COLO668 (cell line): ENCODE results near the gene HOXD13.

ENCODE experiments used
- DNase-seq: peaks from one replicate; lab custom pipeline; 2025; ENCODE audit not compliant: unreplicated experiment; lab: John Stamatoyannopoulos, UW

Gene HOXD13

DNA sequence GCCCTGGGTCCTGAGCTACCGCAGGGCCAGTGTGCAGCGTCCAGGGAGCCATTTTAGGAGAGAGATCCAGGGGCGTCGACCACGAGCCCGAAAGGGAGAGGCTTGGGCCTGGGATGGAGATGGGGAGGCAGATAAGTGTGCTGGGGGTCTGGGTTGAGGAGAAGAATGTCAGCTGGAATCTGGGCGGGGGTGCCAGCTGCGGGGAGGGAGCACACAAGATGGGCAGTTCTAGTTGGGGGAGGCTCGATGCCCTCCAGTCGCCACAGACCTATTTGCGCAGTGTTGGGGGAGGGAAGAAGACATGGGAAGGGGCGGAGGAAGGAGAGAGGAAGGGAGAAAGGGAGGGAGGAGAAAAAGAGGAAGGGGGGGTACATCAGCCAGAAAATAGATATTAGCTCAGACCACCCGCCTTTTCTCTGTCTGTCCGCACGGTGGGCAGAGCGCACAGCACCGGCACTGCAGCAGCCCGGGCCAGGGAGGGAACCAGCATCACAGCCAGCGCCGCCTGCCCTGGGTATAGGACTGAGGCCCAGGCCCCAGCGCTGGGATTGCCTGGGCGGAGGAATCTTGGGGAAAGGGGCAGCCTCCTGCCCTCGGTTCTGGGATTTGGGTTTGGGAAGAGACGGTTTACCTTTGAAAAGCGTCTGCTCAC, 12.7 kb downstream of the HOXD13 start:
- no peak for DNase-seq

DNA sequence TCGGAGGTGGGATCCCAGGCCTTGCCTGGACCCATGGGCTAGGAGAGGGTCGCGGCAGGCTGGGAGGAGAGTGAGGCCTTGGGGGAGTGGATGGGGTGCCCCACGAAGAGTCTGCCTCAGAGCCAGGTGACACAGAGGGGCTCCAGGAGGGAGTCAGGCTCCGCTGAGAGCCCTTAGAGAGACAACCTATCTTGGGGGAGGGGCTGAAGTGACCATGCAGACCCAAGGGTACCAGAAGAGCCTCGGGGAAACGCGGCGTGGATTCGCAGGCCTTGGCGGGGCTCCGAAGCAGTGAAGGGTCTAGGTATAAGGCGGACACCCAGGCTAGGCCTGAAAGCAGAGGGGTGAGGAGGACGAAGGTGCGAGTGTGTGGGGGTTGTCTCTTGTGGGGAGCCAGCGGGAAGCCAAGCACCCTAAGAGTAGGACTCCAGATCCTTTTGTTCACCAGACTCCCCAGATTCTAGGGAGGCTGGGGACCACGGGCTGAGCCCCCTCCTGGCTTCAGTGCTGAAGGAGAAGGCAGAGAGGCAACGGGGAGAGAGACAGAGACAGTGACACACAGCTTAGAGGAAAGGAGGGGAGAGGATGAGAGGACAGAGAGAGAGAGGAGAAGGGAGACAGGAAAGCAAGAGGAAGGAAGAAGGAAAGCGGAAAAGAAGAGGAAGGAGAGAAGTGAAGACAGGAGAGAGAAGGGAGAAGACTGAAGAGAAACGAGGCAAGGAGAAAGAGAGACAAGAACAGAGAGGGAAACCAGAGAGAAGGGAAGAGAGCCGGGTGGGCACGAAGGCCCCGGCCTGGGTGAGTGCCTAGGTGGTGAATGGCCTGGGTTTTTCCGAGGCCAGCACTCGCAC, 13.4 kb downstream of the HOXD13 start:
- DNase-seq: no peak

- peak; percentile 85 for DNase-seq
These were observed 14.3 kb downstream of the HOXD13 start, which contains the start of gene HOXD11 for GRCh38 chr2:176106581-176107539. TSS of gene HOXD11 (plus strand) at chr2:176107280. CDS start at chr2:176107356, 76 bp downstream.

DNA sequence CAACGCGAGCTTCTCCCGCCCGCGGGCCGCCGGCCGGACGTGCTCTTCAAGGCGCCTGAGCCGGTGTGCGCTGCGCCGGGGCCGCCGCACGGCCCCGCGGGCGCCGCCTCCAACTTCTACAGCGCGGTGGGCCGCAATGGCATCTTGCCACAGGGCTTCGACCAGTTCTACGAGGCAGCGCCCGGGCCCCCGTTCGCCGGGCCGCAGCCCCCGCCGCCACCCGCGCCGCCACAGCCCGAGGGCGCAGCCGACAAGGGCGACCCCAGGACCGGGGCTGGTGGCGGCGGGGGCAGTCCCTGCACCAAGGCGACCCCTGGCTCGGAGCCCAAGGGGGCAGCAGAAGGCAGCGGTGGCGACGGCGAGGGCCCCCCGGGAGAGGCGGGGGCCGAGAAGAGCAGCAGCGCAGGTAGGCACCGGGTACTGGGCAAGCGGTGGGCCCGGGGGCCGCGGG, 15.2 kb downstream of the HOXD13 start:
- DNase-seq: peak; percentile 67

DNA sequence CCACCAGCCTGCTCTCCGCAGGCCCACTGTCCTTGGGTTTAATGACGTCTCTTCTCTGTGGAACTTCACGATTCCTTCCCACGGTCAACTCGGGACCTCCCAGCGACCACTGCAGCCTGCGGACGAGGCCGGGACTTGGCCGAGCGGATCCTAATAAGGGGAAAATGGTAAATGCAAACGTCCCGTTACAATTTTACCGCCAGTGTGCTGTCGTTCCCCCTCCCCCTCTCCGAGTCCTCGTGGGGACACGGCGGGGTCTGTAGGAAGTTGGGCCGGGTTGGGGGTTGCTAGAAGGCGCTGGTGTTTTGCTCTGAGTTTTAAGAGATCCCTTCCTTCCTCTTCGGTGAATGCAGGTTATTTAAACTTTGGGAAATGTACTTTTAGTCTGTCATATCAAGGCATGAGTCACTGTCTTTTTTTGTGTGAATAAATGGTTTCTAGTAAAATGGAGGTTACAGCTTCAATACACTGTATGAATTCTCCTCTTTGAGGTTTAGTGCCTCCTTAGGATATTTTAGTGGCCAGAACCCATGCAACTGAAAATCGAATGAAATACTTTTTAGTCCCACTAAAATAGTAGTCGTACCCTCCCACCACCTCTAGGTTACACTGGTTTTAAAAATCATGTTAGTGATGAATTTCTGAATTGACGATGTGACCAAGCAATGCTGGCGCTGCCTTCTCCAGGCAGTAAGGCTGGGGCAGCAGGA, 16.8 kb downstream of the HOXD13 start:
- DNase-seq: no peak

GRCh38 chr2:176109946-176110345, 17.4 kb downstream of the HOXD13 start:
- DNase-seq: no peak

DNA sequence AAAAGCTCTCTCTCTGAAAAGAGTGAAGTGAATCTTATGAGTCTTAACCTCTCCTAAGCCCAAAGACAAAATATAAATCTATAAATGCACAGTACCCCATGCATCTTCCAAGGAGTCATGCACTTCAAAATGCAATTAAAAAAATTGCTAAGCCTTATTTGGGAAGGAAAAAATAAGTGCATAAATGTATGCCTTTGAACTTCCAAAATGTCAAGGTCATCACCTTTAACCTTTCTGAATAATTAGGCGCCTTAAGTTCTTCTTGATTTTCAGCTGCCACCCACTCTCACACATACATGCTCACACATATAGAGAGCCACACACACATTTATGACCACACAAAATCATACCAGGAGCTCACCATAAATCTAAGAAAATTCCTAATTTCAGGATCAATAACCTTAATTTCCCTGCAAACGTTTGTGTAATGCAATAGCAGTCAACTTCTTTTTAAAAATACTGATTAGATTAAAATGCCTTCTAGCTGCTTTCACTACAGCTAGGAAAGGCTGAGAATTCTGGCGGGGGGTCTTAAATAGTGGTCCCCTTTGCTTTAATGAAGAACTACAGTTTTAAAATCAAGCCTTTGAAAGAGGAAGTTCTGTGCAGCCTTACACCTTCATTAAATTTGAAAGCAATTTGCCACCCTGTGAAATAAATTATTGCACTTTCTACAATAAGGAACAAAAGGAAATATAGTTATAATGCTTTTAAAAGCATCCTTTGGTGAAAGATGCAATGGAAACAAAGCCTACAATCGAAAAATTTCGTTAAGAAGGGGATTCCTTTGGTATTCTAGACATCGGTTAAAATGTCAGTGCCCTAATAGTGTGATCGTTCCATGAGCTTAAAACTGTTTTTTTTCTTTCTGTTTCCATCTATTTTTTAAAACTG, 18.1 kb downstream of the HOXD13 start:
- DNase-seq: no peak

- peak; percentile 81 for DNase-seq
These were observed 18.8 kb downstream of the HOXD13 start for GRCh38 chr2:176111309-176111663.

DNA sequence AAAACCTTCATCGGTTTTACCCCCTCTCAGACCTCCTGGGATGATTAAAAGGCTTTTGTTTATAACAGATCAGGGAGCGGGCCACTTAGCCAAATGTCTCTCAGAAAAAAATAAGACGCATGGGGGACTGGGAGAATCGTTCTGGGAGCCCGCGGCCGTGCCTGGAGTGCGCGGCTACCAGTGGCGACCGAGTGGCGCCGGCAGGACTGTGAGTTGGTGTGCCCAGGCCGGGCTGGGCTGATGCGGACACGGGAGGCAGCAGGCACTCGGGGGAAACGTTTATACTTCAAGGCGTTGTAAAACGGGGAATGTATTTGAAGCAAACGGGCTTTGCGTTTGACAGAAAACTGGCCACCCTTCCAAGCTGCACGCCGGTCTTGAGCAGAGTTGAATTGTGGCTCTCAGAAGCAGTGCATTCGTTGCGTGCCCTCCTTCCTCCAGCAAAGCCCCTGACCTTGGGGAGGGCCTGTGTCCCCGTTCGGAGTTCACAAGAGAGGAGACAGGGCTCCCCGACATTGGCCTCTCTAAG, 19.4 kb downstream of the HOXD13 start:
- DNase-seq: no peak

GRCh38 chr2:176112375-176113302, 20.1 kb downstream of the HOXD13 start:
- no peak for DNase-seq

DNA sequence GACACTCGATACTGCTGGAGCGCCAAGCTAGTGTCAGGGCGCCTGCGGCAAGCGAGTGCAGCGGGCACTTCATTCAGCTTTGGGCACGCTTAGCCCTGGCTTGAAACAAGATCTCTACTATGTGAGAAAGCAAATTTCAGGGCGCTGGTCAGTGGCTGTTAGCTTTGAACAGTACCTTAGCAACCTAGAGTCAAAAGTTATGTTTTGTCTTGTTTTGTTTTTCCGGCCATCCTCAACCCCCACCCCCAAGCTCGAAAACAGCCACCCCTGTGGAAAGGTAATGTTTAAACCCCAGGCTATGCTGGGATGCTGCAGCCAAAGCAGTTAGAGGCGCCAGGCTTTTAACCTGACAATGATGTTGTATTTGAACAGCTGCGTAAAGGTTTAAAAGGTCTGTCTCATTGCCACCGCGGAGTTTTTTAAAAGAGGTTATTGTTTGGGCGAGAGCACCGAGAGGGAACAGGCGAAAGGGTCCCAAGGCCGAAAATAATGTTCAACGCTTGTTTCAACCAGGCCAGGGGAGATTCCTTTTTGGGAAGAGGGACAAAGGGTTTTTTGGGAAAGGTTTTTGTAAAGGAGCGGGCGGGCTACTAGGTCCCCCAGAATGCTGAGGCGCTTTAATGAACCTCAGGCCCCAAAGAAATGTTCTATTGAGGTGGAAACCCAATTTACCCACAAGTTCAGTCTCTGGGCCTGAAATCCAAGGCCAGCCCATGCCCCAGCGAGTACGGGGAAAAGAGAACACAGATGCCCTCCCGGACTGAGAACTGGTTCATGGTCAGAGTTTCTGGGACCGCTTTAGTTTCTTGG, 21.8 kb downstream of the HOXD13 start:
- peak; percentile 88 for DNase-seq

- DNase-seq: peak; percentile 32
These were observed 22.6 kb downstream of the HOXD13 start for GRCh38 chr2:176114930-176115625.

DNA sequence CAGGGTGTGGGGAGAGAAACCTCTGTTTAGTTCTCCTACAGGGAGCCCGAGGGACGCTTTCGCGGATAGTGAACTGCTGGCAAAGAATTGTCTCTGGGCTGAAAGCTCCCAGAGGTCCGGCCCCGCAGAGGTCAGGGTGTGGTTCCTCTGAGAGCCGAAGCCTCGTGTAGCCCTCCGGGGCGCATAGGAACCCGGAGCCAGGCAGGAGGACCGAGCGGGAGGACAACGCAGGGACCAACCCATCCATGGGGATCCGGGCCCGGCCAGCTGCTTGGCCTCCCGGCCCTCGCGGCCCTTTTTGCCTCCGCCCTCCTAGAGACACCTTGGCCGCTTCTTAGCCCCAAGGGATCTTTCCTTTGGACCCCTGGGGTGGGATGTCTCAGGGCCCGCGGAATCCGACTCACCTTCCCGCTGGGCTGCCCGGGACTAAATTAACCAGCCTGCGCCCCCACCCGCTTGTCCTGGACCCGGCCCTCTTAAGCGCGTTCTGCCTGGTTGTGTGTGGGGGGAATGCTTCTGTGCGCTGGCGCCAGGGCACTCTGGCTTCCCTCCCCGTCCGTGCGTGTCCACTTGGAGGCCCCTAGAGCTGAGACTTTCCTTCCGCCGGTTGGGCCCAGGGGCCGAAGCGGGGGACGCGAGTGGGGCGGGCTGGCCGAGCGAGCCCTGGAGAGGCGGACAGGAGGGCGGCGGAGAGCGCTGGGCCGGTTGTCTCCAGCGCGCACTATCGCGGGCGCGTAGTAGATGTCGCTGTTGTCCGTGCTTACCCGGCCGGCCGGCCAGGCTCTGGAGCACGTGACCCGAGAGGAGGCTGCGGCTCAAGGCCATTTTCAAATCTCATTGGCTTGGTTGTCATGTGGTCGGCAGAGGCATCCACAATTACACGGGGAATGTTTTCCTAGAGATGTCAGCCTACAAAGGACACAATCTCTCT, 23.6 kb downstream of the HOXD13 start, which contains the start of gene HOXD10:
HOXD10 (plus strand) TSS at position 896 of the 931 bp plus-strand sequence. CDS start 56 bp downstream, outside the sequence.
- DNase-seq: peak; percentile 81

- no peak for DNase-seq
These were observed 24.8 kb downstream of the HOXD13 start for GRCh38 chr2:176117162-176117822.

- DNase-seq: no peak
These were observed 25.4 kb downstream of the HOXD13 start for GRCh38 chr2:176117823-176118371.
